Activated CD4-positive, alpha-beta memory T cell treated with anti-CD3 and anti-CD28 coated beads, Interleukin-2, amount 10 ng/mL, durations not matched to agents 7 days and 5 days (primary cell): Measurements from ENCODE around the gene VPS13D. TPM values are rescaled to one million over a fixed set of nuclear protein-coding genes. Genes with fewer than 3 reads are reported as not detected.

ENCODE experiments used
- CTCF ChIA-PET: fragments of 350-600 bp; sonication (Branson Sonifier 250); formaldehyde crosslinking; loops from one replicate; lab custom pipeline; 2021; ENCODE audit warnings: antibody characterized with exemption, inconsistent platforms; lab: Charles Lee
- POLR2A ChIA-PET: fragments of 350-600 bp; sonication (Branson Sonifier 250); formaldehyde crosslinking; loops from one replicate; lab custom pipeline; 2021; ENCODE audit warnings: antibody characterized with exemption; lab: Charles Lee
- DNase-seq: peaks from one replicate; pipeline ENCODE4 v3.0.0-alpha.2; 2020
- H3K27ac Mint-ChIP-seq: one replicate; pipeline ENCODE4 v1.8.0; 2021; ENCODE audit warnings: mild to moderate bottlenecking, mixed read lengths
- H3K27me3 Mint-ChIP-seq: one replicate; pipeline ENCODE4 v1.8.0; 2021; ENCODE audit warnings: mixed read lengths
- H3K36me3 Mint-ChIP-seq: one replicate; pipeline ENCODE4 v1.8.0; 2021; ENCODE audit warnings: low read depth, mixed read lengths
- H3K4me1 Mint-ChIP-seq: one replicate; pipeline ENCODE4 v1.8.0; 2021; ENCODE audit warnings: mixed read lengths
- H3K4me3 Mint-ChIP-seq: one replicate; pipeline ENCODE4 v1.8.0; 2021; ENCODE audit warnings: mild to moderate bottlenecking, mixed read lengths
- H3K9me3 Mint-ChIP-seq: one replicate; pipeline ENCODE4 v1.8.0; 2021; ENCODE audit warnings: mixed read lengths
- total RNA-seq, 2 experiments: library from RNA; stranded (reverse); gene quantifications; one replicate each; pipeline ENCODE4 v1.2.3, GENCODE V29; 2021

Gene VPS13D
- total RNA-seq, 2 experiments from 2014 or later, result 28.1 to 31.4 TPM

- Mint-ChIP-seq H3K9me3 (peaks cover 9% of the 10 kb centered on the region), H3K36me3 (peaks cover 49% of the 10 kb centered on the region), H3K27ac (no peak overlapping the region), H3K4me1 (peaks cover 14% of the 10 kb centered on the region), H3K27me3 (no peaks in the 10 kb centered on the region), H3K4me3 (no peak overlapping the region)
- CTCF ChIA-PET, result interaction anchor here (0.8 kb wide), 1 partner anchor 15 kb away, joined by 3 read pairs; no protein-coding TSS in a partner anchor
- POLR2A ChIA-PET, result no interaction called here
- no peak for DNase-seq
These were observed 181.3 kb downstream of the VPS13D start for GRCh38 chr1:12411098-12411497.

- Mint-ChIP-seq H3K9me3 (peaks cover 9% of the 10 kb centered on the region), H3K36me3 (peaks cover 52% of the 10 kb centered on the region), H3K4me3 (no peak overlapping the region), H3K27me3 (no peaks in the 10 kb centered on the region), H3K27ac (no peak overlapping the region), H3K4me1 (peaks cover 11% of the 10 kb centered on the region)
- no peak for DNase-seq
- ChIA-PET POLR2A (no interaction called here), CTCF (no interaction called here)
These were observed 181.9 kb downstream of the VPS13D start for GRCh38 chr1:12411747-12412146.

GRCh38 chr1:12412439-12412838, 182.6 kb downstream of the VPS13D start:
- no peak for DNase-seq
- CTCF ChIA-PET, result no interaction called here
- POLR2A ChIA-PET, result no interaction called here
- H3K4me1 Mint-ChIP-seq, result peaks cover 5% of the 10 kb centered on the region
- peaks cover 59% of the 10 kb centered on the region for H3K36me3 Mint-ChIP-seq
- H3K9me3 Mint-ChIP-seq, result peaks cover 9% of the 10 kb centered on the region
- no peaks in the 10 kb centered on the region for H3K27me3 Mint-ChIP-seq
- no peak overlapping the region for H3K4me3 Mint-ChIP-seq
- H3K27ac Mint-ChIP-seq, result no peak overlapping the region

GRCh38 chr1:12413664-12414410, 184.0 kb downstream of the VPS13D start:
- no peak overlapping the region for H3K27ac Mint-ChIP-seq
- peaks cover 9% of the 10 kb centered on the region for H3K9me3 Mint-ChIP-seq
- POLR2A ChIA-PET, result no interaction called here
- H3K4me3 Mint-ChIP-seq, result no peak overlapping the region
- no peak for DNase-seq
- peaks cover 69% of the 10 kb centered on the region for H3K36me3 Mint-ChIP-seq
- CTCF ChIA-PET, result no interaction called here
- no peaks in the 10 kb centered on the region for H3K27me3 Mint-ChIP-seq
- peaks cover 4% of the 10 kb centered on the region for H3K4me1 Mint-ChIP-seq

- Mint-ChIP-seq H3K9me3 (peaks cover 8% of the 10 kb centered on the region), H3K4me3 (no peak overlapping the region), H3K27me3 (no peaks in the 10 kb centered on the region), H3K27ac (no peak overlapping the region), H3K4me1 (peaks cover 4% of the 10 kb centered on the region), H3K36me3 (peaks cover 72% of the 10 kb centered on the region)
- no peak for DNase-seq
- CTCF ChIA-PET, result no interaction called here
- POLR2A ChIA-PET, result no interaction called here
These were observed 184.7 kb downstream of the VPS13D start for GRCh38 chr1:12414444-12415018.

GRCh38 chr1:12415038-12415466, 185.2 kb downstream of the VPS13D start:
- Mint-ChIP-seq H3K4me1 (peaks cover 4% of the 10 kb centered on the region), H3K4me3 (no peak overlapping the region), H3K36me3 (peaks cover 68% of the 10 kb centered on the region), H3K27me3 (no peaks in the 10 kb centered on the region), H3K9me3 (peaks cover 3% of the 10 kb centered on the region), H3K27ac (no peak overlapping the region)
- ChIA-PET POLR2A (interaction anchor here (0.8 kb wide), 1 partner anchor 217 kb away, joined by 3 read pairs; no protein-coding TSS in a partner anchor), CTCF (no interaction called here)
- DNase-seq, result no peak

- H3K9me3 Mint-ChIP-seq, result no peaks in the 10 kb centered on the region
- no peak overlapping the region for H3K27ac Mint-ChIP-seq
- H3K4me3 Mint-ChIP-seq, result no peak overlapping the region
- no peak for DNase-seq
- H3K4me1 Mint-ChIP-seq, result peaks cover 4% of the 10 kb centered on the region
- peaks cover 66% of the 10 kb centered on the region for H3K36me3 Mint-ChIP-seq
- CTCF ChIA-PET, result no interaction called here
- H3K27me3 Mint-ChIP-seq, result no peaks in the 10 kb centered on the region
- POLR2A ChIA-PET, result no interaction called here
These were observed 186.3 kb downstream of the VPS13D start for GRCh38 chr1:12416101-12416500.

GRCh38 chr1:12416744-12417143, 186.9 kb downstream of the VPS13D start:
- no peak for DNase-seq
- peaks cover 65% of the 10 kb centered on the region for H3K36me3 Mint-ChIP-seq
- peaks cover 4% of the 10 kb centered on the region for H3K4me1 Mint-ChIP-seq
- no peaks in the 10 kb centered on the region for H3K9me3 Mint-ChIP-seq
- H3K27me3 Mint-ChIP-seq, result no peaks in the 10 kb centered on the region
- H3K4me3 Mint-ChIP-seq, result no peak overlapping the region
- ChIA-PET CTCF (no interaction called here), POLR2A (interaction anchor here (0.6 kb wide), 1 partner anchor 17 kb away, joined by 3 read pairs; no protein-coding TSS in a partner anchor)
- H3K27ac Mint-ChIP-seq, result no peak overlapping the region

GRCh38 chr1:12417389-12417788, 187.6 kb downstream of the VPS13D start:
- Mint-ChIP-seq H3K4me3 (no peak overlapping the region), H3K36me3 (peaks cover 60% of the 10 kb centered on the region), H3K27me3 (no peaks in the 10 kb centered on the region), H3K9me3 (no peaks in the 10 kb centered on the region), H3K27ac (no peak overlapping the region), H3K4me1 (peaks cover 4% of the 10 kb centered on the region)
- POLR2A ChIA-PET, result interaction anchor here (0.6 kb wide), 1 partner anchor 17 kb away, joined by 3 read pairs; no protein-coding TSS in a partner anchor
- no peak for DNase-seq
- CTCF ChIA-PET, result no interaction called here

- H3K27me3 Mint-ChIP-seq, result no peaks in the 10 kb centered on the region
- no peaks in the 10 kb centered on the region for H3K9me3 Mint-ChIP-seq
- H3K4me3 Mint-ChIP-seq, result no peak overlapping the region
- POLR2A ChIA-PET, result no interaction called here
- peaks cover 2% of the 10 kb centered on the region for H3K4me1 Mint-ChIP-seq
- CTCF ChIA-PET, result no interaction called here
- H3K36me3 Mint-ChIP-seq, result peaks cover 55% of the 10 kb centered on the region
- H3K27ac Mint-ChIP-seq, result no peak overlapping the region
- no peak for DNase-seq
These were observed 190.3 kb downstream of the VPS13D start for GRCh38 chr1:12420171-12420570.

GRCh38 chr1:12422488-12422887, 192.7 kb downstream of the VPS13D start:
- H3K36me3 Mint-ChIP-seq, result peaks cover 39% of the 10 kb centered on the region
- no peak overlapping the region for H3K4me3 Mint-ChIP-seq
- ChIA-PET CTCF (interaction anchor here (0.7 kb wide), 2 partner anchors 8 to 112 kb away, joined by 3 to 5 read pairs; no protein-coding TSS in a partner anchor), POLR2A (no interaction called here)
- DNase-seq, result no peak
- H3K9me3 Mint-ChIP-seq, result no peaks in the 10 kb centered on the region
- H3K27ac Mint-ChIP-seq, result no peak overlapping the region
- H3K4me1 Mint-ChIP-seq, result peaks cover 2% of the 10 kb centered on the region
- H3K27me3 Mint-ChIP-seq, result no peaks in the 10 kb centered on the region

GRCh38 chr1:12424087-12424529, 194.3 kb downstream of the VPS13D start:
- no peaks in the 10 kb centered on the region for H3K27me3 Mint-ChIP-seq
- no peaks in the 10 kb centered on the region for H3K9me3 Mint-ChIP-seq
- no peak overlapping the region for H3K27ac Mint-ChIP-seq
- no peak overlapping the region for H3K4me3 Mint-ChIP-seq
- H3K36me3 Mint-ChIP-seq, result peaks cover 28% of the 10 kb centered on the region
- peaks cover 2% of the 10 kb centered on the region for H3K4me1 Mint-ChIP-seq
- CTCF ChIA-PET, result no interaction called here
- DNase-seq, result no peak
- POLR2A ChIA-PET, result interaction anchor here (0.9 kb wide), 1 partner anchor 69 kb away, joined by 3 read pairs; no protein-coding TSS in a partner anchor

- CTCF ChIA-PET, result no interaction called here
- Mint-ChIP-seq H3K36me3 (peaks cover 24% of the 10 kb centered on the region), H3K9me3 (no peaks in the 10 kb centered on the region), H3K27me3 (no peaks in the 10 kb centered on the region), H3K4me1 (peaks cover 2% of the 10 kb centered on the region), H3K4me3 (no peak overlapping the region), H3K27ac (no peak overlapping the region)
- POLR2A ChIA-PET, result interaction anchor here (0.9 kb wide), 1 partner anchor 69 kb away, joined by 3 read pairs; no protein-coding TSS in a partner anchor
- no peak for DNase-seq
These were observed 195.0 kb downstream of the VPS13D start for GRCh38 chr1:12424793-12425192.
